Suprapubic skin (tissue), 4 donors: Measurements from ENCODE around the gene CNOT6L.

ENCODE experiments used
- EP300 ChIP-seq: sonication (generic); formaldehyde crosslinking; IDR thresholded peaks from one replicate; pipeline ENCODE4 v1.6.1; 2017; ENCODE audit warnings: antibody characterized with exemption
- POLR2A ChIP-seq, 2 donors: fragments of 450-650 bp; IDR thresholded peaks; one replicate each; pipeline ENCODE4 v1.6.1; 2017; ENCODE audit warnings: antibody characterized with exemption in 2 of 2, mild to moderate bottlenecking in 2 of 2, moderate library complexity in 2 of 2
- POLR2AphosphoS5 ChIP-seq, 3 donors: sonication (generic); formaldehyde crosslinking; IDR thresholded peaks; one replicate each; pipeline ENCODE4 v1.6.1; 2017; ENCODE audit warnings: antibody characterized with exemption in 3 of 3
- TF ChIP-seq, protein P1 (sequence below), 2 donors: fragments of 200-600 bp in 1 of 2; fragments of 450-650 bp in 1 of 2; sonication (generic) in 1 of 2; IDR thresholded peaks; one replicate each; pipeline ENCODE4 v1.5.1; 2016 to 2019; ENCODE audit warnings: antibody characterized with exemption in 2 of 2, mild to moderate bottlenecking in 1 of 2, moderate library complexity in 1 of 2

DNA sequence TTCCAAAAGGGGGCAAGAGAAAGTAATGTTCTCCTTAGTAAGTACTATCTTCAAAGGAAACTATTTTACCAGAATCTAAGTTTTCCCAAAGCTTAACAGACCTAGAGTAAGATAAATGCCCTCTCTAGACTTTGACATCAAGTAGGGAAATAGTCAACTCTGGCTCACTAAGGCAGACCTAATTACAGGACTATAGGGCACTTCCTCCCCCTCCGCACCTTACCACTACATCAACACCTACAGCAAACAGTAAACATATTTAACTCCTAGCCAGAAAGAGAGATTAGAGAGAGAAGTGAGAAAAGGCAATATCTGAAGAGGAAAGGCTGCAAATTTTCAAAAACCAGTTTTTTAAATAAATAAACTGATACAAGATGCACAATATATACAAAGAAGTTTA is 60.4 kb downstream of the CNOT6L start:
- TF ChIP-seq POLR2A (IDR thresholded peaks at IDR 0.05), result no peak
- TF ChIP-seq POLR2AphosphoS5 (IDR thresholded peaks at IDR 0.05), result no peak
- TF ChIP-seq, protein P1, sequence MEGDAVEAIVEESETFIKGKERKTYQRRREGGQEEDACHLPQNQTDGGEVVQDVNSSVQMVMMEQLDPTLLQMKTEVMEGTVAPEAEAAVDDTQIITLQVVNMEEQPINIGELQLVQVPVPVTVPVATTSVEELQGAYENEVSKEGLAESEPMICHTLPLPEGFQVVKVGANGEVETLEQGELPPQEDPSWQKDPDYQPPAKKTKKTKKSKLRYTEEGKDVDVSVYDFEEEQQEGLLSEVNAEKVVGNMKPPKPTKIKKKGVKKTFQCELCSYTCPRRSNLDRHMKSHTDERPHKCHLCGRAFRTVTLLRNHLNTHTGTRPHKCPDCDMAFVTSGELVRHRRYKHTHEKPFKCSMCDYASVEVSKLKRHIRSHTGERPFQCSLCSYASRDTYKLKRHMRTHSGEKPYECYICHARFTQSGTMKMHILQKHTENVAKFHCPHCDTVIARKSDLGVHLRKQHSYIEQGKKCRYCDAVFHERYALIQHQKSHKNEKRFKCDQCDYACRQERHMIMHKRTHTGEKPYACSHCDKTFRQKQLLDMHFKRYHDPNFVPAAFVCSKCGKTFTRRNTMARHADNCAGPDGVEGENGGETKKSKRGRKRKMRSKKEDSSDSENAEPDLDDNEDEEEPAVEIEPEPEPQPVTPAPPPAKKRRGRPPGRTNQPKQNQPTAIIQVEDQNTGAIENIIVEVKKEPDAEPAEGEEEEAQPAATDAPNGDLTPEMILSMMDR (IDR thresholded peaks at IDR 0.05), result no peak
- TF ChIP-seq EP300, result no peak
